NCI-H2107 treated with DMSO at 0.1 percent for 48 hours (cell line): ENCODE results near the gene NQO2.
"Not testable (repeated sequence)": the region's sequence is repeated elsewhere in the genome, so short reads cannot be mapped to it uniquely, and the experiment has no call there.

ENCODE experiments used
- DNase-seq: peaks from one replicate; lab custom pipeline; 2025; ENCODE audit not compliant: unreplicated experiment; lab: John Stamatoyannopoulos, UW

The NQO2 gene

DNA sequence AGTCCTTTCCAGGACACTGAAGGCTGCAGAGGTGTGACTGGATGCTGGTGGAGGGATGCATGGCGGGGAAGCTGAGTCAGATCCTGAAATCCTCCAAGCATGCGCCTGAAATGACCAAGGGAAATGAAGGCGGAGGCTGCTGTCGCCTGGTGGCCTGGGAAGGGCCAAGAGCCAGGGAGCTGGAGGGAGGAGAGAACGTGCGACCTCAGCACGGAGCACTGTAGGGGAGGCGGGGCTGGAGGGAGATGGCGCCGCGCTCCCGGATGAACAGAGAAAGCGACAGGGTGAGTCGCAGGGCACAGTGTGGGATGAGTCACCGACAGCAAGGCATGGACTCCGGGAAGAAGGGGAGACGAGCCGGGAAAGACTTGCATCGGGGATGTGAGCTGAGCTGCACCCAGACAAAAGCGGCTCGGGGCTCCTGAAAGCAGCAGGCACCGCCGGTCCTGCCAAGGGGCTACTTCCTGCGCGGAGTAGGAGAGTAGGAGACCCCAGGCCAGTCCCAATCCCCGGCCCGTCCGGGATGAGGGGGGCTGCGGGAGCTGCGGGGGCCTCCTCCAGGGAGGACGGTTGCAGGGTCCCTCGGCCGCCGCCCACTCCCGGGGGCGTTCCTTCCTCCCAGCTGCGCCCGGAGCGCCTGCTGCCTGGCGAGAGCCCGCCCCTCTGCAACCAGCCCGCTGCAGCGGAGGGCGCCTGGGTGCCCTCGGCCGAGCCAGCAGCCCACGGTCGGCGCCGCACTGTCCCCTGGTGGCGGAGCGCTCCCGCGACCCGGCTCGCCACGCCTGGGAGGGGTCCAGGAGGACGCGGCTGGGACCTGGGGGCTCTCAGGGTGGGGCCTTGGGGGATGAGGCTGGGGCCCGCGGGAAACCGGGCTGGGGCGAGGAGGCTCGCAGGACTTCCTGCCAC lies 11.0 kb upstream of the NQO2 start:
- peak; percentile 43 for DNase-seq

DNA sequence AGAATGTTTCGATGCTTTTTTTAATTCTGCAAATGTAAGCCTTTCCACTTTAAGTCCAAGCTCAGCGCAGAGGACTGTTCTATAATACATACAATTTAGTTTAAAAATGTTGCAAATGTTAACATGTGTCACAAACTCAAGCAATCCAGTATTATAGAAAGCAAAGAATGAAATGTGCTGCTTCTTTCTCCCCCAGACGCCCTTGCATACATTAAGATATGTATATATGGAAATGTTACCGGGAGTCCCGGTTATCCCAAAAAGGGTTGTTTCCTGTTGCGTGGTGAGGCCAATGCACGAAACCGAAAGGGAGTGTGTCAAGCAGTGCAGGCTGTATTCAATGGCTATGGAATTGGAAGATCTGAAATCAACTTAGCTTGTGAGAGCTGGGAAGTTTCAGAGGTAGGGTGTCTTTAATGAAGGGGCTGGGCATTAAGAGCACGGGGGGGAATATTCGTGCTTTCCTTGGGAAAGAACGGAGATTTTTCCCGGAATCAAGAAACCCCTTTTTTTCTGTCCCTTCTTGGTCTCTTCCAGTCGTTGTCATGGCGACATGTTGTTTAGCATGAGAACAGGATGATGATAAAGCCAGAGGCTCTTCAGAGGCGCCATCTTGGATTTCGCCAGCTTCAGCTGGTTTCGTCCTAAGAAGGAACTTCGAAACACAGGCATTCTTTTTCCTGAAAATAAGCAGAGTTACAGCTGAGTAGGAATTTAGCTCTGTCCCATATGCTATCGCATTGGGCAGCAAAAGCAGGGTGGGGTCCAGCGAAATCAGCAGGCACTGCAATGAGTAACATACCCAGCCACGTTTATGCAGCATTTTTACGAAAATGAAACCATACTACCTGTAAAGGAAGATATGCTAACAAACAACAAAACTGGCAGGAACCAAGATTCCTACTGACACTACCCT lies 10.1 kb upstream of the NQO2 start:
- DNase-seq = peak; percentile 94

DNA sequence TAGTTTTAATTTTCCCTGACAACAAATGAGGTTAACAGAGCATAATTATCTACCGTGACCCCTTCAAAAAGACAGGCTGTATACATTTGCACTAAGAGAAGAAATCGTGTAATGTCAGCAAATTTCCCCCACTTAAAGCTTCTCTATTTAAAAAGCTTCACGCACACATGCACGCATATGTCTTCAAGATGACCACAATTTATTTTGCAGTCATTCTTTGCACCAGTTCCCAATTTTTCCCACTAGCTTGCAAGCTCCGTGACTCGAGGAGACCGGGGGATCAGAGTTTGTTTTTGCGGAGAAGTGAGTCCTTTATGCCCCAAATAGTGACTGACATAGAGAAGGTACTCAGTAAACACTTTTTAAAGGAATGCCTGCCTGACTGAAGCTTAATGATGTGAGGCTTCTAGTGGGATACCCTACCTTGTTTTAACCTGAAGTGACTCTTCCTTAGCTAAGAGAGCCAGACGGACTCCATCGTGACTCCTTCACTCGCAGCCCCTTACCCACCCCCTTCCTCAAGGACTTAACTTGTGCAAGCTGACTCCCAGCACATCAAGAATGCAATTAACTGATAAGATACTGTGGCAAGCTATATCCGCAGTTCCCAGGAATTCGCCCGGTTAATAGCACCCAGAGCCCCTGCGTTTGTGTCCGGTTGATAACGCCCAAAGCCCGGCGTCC lies 9.3 kb upstream of the NQO2 start:
- no peak for DNase-seq

DNA sequence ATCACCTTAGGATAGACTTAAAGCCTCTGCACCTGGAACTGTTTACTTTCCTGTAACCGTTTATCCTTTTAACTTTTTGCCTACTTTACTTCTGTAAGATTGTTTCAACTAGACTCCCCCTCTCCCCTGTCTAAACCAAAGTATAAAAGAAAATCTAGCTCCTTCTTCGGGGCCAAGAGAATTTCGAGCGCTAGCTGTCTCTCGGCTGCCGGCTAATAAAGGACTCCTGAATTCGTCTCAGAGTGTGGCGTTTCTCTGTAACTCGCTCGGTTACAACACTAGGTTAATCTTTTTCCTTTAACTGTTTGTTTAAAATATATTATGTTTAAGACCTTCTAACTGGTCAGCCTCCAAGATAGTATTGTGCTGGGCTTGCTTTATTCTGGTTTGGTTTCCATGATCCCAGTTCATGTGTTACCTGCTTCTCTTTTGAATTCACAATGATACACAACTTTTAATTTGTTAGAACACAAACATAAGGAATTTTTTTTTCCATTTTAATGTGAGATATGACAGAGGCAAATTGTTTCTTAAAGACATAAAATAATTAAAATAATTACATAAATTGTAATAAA lies 8.7 kb upstream of the NQO2 start:
- no peak for DNase-seq

DNA sequence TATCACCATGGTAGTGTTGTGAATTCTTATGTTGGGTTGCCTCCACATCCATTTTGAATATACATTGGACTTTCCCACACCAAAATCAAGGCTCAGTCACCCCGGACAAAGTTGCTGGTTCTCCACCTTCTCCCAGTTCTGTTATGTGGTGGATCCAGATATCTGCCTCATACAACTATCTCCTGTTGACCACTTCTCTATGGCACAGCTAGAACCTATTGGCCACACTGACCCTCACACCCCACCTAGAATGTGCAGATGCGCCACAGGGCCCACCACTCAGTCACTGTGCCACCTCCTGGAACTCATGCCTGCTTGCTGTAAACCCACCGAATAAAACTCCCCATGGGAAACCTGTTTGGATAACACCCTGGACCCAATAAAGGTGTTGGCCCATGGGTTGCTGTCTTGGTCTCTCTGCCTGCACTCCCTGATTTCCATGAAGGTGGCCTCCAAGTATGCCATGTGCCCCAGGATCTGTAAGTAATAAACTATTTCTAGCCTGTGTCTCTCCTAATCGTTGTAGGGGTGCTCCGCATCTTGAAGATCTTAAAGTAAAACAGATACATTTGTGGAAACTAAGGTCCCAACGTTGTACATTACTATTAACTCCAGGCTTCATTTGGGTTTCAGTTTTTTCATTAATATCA lies 7.2 kb upstream of the NQO2 start:
- DNase-seq = no peak

DNA sequence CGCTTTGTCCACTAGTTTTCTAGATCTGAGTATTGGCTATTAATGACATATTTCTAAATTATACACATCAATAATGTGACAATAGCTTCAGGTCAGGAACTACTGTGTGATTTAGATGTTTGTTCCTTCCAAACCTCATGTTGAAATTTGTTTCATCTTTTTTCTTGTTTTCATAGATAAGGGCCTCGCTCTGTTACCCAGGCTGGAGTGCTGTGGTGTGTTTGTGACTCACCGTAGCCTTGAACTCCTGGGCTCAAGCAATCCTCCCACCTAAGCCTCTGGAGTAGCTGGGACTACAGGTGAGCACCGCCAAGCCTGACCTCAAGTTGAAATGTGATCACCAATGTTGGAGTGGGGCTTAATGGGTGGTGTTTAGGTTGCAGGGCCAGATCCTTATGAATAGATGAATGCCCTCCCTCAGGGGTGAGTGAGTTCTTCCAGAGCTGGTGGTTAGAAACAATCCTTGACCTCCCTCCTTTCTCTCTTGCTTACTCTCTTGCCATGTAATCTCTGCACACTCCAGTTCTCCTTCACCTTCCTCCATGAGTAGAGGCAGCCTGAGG lies 5.9 kb upstream of the NQO2 start:
- no peak for DNase-seq

DNA sequence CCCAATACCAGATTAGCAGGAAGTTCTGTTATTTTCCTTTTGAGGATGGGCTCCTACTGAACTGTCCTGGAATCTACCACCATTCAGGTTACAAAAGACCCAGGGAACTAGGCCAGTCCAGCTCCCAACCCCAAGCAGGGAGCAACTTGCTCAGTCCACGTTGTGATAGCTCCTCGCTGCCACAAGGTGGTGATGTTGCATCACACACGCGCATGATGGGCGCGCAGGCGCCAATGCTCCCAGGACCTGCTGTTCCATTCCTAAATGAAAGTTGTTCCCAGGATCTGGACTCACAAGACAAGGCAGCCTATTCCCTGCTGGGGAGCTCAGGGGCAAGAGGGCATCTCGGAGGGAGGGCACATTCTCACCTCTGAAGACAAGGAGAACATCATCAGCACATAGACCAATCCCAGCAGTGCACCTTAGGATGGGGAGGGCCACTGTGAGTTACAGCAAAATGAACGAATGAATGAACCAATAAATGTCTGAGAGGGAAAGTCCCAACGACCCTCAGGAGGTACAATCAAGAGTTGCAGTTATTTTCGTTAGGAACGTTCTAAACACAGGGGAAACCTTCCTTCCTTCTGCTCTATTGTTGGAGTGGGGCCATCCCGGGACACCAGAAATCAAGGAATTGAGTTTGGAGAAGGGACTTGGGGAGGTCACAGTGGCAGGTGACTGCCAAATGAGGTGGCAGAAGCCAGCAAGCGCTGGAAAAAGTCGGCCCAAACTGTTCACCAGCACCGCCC lies 1.3 kb upstream of the NQO2 start:
- not testable (repeated sequence) for DNase-seq

DNA sequence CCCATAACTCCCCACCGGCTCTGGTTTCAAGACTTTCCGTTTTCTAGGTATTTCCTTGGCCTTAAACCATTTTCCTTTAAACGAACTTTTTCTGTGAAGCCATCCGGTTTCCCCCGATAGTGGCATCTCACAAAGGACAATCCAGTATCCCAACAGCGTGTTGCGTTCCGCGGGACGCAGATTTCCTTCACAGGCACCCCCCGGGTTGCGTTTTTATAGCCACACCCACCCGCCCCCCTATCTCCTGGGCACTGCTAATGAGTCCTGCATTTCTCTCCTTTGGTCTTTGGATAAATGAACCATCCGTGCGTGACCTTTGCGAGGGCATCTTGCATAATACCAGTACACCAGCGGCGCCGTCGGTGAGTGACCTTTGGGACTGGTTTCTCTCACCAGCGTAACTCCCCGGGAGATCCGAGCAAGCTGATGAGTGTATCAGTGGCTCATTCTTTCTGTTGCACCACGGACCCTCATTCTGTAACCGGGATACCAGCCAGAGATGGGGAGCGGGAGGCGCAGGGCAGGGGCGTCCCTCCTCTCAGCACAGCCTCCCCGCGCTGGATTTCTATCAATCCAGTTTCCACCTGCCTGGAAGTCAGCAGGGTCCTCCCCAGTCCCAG lies 586 bp upstream of the NQO2 start:
- no peak for DNase-seq

DNA sequence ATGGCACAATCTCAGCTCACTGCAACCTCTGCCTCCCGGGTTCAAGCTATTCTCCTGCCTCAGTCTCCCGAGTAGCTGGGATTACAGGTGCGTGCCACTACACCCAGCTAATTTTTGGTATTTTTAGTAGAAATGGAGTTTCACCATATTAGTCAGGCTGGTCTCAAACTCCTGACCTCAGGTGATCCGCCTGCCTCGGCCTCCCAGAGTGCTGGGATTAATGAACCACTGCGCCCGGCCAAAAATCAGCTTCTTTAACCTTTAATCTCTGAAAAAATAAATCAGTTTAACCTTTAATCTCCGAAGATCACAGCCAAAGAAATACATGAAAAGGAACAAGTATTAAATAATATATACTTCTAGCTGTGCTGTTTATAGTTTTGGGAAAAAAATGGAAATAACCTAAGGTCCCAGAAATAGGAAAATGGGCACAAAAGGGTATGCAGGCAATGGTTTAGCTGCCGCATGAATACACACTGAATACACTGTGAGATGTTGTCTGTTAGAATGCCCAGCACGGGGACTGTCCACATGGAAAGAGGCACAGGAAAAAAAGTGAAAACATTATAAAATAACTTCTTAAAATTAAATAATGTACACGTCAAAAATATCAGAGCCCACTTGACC lies 1.6 kb downstream of the NQO2 start:
- DNase-seq = no peak

DNA sequence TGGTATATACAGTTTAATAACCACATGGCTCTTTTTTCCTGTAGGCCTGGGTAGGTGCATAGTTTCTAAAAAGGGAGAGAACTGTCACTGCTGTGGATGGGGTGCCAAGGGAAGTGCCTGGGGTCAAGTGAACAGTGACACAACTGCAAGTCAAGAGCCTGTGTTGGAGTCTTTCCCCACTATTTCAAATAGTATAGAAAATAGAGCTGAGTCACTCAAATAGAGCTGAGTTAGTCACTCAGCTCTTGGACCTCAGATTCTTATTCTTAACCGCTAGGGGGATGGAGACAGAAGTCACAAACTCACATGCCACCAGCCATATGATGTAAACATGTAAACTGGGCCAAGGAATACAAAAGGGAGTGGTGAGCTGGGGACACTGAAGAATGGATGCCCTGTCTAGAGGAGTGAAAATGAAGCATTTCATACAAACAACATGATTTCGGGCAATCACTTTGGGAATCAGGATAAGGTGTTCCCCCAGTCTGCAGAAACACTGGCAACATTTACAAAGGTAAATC lies 2.1 kb downstream of the NQO2 start:
- DNase-seq = no peak

DNA sequence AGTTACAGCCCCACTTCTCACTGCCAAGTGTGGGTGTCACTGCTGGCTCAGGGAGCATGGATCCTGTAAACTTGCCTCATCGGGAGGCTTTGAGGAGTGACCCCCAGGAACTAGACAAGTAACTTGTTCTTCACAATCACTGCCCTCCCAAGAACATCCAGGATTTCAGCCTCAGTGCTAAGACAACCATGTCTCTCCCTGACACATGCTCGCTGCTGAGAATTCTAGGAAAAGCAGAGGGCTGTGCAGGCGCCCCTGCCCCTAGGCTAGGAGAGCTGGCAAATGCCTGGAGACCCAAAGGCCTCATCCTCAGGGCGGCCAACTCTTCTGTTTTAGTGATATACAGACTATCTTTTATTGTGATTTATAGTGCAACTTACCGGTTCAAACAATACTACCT lies 3.5 kb downstream of the NQO2 start:
- DNase-seq = not testable (repeated sequence)

DNA sequence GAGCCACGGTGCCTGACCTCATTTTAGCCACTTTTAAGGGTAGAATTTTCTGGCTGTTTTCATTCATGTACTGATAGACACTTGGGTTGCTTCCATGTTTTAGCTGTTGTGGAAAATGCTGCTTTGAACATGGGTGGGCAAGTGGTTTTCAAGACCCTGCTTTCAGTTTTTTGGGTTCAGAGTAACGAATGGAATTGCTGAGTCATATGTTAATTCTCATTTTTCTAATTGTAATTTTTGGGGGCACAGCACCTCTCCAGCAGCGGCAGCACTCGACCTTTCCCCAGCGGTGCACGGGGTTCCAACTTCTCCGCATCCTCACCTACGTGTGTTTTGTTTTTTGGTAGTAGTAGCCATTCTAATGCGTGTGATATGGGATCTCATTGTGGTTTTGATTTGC lies 5.4 kb downstream of the NQO2 start:
- no peak for DNase-seq

DNA sequence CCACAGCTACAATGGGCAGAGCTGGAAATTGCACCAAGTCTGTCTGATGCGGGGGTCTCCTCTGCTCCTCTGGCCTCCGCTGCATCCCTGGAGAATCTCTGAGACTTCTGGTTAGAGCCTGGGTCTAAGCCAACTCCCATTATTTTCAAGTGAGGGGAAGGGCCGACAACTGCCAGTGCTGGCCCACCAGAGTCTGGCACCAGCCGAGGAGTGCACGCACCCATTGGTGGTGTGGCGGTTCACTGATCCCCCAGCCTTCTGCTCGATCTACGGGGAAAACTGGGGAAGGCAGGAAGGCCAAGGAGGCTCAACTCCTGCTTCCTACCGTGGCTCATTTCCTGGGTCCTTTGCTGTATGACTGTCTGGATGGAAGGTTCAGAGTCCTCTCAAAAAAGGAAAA lies 6.2 kb downstream of the NQO2 start:
- no peak for DNase-seq

DNA sequence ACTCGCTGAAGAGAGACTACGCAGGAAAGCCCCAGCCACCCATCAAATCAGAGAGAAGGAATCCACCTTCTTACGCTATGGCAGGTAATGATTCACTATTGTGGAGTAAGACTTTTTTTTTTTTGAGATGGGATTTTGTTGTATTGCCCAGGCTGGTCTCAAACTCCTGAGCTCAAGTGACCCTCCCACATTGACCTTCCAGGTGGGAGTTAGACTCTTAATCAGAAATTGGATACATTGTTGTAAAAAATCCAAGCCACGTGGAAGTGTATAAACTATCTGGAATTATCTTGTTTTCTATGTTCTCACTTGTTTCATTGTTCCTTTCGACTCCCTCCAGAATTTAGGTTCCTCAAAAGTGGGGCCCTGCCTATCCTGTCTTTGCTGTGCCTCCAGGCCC lies 6.8 kb downstream of the NQO2 start:
- no peak for DNase-seq

DNA sequence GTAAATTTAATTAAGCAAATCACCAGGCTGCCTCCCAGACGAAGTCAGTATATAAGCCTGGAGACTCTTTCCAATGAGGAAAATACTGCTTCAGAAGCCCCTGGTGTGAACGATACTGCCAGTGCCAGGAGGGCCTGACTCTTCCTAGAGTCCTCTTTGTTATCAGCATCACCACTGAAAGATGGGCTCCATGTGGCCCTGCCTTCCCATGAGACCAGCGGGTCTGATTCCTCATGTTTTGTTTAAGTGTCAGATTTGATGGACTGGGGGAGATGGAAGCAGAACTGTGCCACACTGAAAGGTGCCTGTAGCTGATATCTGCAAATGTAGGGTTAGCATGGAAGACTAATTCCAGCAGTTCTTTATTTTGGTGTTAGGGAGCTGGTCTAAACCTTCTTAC lies 7.9 kb downstream of the NQO2 start:
- no peak for DNase-seq

DNA sequence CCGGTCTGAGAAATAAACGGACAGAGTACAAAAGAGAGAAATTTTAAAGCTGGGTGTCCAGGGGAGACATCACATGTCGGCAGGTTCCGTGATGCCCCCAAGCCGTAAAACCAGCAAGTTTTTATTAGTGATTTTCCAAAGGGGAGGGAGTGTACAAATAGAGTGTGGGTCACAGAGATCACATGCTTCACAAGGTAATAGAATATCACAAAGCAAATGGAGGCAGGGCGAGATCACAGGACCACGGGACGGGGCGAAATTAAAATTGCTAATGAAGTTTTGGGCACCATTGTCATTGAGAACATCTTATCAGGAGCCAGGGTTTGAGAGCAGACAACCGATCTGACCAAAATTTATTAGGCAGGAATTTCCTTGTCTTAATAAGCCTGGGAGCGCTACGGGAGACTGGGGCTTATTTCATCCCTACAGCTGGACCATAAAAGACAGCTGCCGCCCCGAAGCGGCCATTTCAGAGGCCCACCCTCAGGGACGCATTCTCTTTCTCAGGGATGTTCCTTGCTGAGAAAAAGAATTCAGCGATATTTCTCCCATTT lies 9.1 kb downstream of the NQO2 start:
- DNase-seq = not testable (repeated sequence)

DNA sequence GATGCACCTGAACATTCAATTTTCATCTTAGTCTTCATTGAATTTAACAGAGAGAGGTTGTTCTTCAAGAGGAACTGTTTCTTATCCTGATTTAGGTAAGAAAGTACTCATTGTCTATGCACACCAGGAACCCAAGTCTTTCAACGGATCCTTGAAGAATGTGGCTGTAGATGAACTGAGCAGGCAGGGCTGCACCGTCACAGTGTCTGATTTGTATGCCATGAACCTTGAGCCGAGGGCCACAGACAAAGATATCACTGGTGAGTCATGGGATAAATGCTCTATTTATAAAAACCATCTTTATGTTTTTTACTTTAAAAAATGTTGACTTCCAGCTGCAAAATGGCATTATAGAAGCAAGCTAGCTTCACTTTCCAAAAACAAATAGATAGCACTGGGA lies 10.2 kb downstream of the NQO2 start:
- DNase-seq = no peak

DNA sequence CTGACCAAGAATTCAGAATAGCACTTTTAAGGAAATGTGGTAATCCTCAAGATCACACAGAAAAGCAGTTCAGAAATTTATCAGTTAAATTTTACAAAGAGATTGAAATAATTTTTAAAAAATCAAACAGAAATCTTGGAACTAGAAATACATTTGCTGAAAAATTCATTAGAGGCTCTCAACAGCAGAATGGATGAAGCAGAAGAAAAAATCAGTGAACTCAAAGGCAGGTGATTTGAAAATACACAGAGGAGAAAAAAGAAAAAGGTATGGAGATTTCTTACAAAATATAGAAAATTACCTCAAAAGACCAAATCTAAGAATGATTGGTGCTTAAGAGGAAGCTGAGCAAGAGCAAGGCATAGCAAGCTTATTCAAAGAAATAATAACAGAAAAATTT lies 11.5 kb downstream of the NQO2 start:
- no peak for DNase-seq
